Endothelial cell of umbilical vein (primary cell): Measurements from ENCODE around the gene FAM193A. TPM values are rescaled to one million over a fixed set of nuclear protein-coding genes. Genes with fewer than 3 reads are reported as not detected.

Experiments
- BruUV-seq: library from RNA; stranded (reverse); fragments of 400-500 nt; replicated peaks from 2 replicates; lab custom pipeline; 2021; lab: Mats Ljungman, UMichigan
- CTCF ChIA-PET: fragments of 300-600, 350-600 bp; sonication (Branson Sonifier 250); formaldehyde crosslinking; loops from one replicate; lab custom pipeline; 2021; ENCODE audit warnings: antibody characterized with exemption, inconsistent platforms; lab: Charles Lee
- POLR2A ChIA-PET: fragments of 300-600, 350-600 bp; sonication (Branson Sonifier 250); formaldehyde crosslinking; loops from one replicate; lab custom pipeline; 2021; ENCODE audit warnings: antibody characterized with exemption, inconsistent platforms; lab: Charles Lee
- DNase-seq: peaks from one replicate; pipeline ENCODE4 v3.0.0-alpha.2; 2011; ENCODE audit warnings: low read depth, low spot score
- FAIRE-seq: peaks from 2 replicates; lab custom pipeline; 2011; peaks lifted over from hg19 to GRCh38; lab: Jason Lieb, UNC
- H2AFZ ChIP-seq: 2 replicates; pipeline ENCODE4 v1.6.0; 2012; ENCODE audit warnings: low read depth, low read length, control low read depth, inconsistent platforms
- H3K27ac ChIP-seq: 2 replicates; pipeline ENCODE4 v1.5.1; 2011; ENCODE audit warnings: low read depth, mild to moderate bottlenecking, control low read depth, low read length, moderate library complexity; ENCODE audit not compliant: insufficient read depth
- H3K27me3 ChIP-seq, 2 experiments: 2 replicates each; pipeline versions ENCODE4 v1.6.0 to v1.6.1; 2011; ENCODE audit warnings: low read length in 2 of 2, mixed read lengths in 1 of 2; ENCODE audit not compliant: control insufficient read depth in 2 of 2, insufficient read depth in 2 of 2
- H3K36me3 ChIP-seq, 2 experiments: 2 replicates in 1 of 2; 3 replicates in 1 of 2; pipeline ENCODE4 v1.5.1; 2011; ENCODE audit warnings: low read length in 2 of 2, mild to moderate bottlenecking in 1 of 2, moderate library complexity in 1 of 2; ENCODE audit not compliant: control insufficient read depth in 2 of 2, insufficient read depth in 2 of 2; ENCODE audit errors: extremely low read depth in 1 of 2
- H3K4me1 ChIP-seq: 3 replicates; pipeline ENCODE4 v1.5.1; 2011; ENCODE audit warnings: mild to moderate bottlenecking, low read length; ENCODE audit not compliant: control insufficient read depth, insufficient read depth; ENCODE audit errors: extremely low read depth
- H3K4me2 ChIP-seq: 2 replicates; pipeline ENCODE4 v1.6.1; 2011; ENCODE audit warnings: low read length, control low read depth, mixed read lengths; ENCODE audit not compliant: insufficient read depth
- H3K4me3 ChIP-seq, 3 experiments: fragments of 200-600 bp in 1 of 3; sonication (generic), shearing (Covaris generic) in 1 of 3; replicated peaks in 1 of 3; 2 replicates each; pipeline ENCODE4 v1.5.1; 2011 to 2016; ENCODE audit warnings: control low read depth in 3 of 3, low read length in 3 of 3, mild to moderate bottlenecking in 2 of 3, inconsistent platforms in 1 of 3, low read depth in 1 of 3, moderate library complexity in 1 of 3; ENCODE audit not compliant: insufficient read depth in 1 of 3
- H3K79me2 ChIP-seq: 2 replicates; pipeline ENCODE4 v1.6.0; 2012; ENCODE audit warnings: low read length, inconsistent platforms; ENCODE audit not compliant: control insufficient read depth, insufficient read depth
- H3K9ac ChIP-seq: replicated peaks from 2 replicates; pipeline ENCODE3; 2011; ENCODE audit warnings: low read length, control low read depth; ENCODE audit not compliant: insufficient read depth; ENCODE audit errors: extremely low read depth
- H3K9me1 ChIP-seq: replicated peaks from 3 replicates; pipeline ENCODE4 v1.6.0; 2011; ENCODE audit warnings: mild to moderate bottlenecking, low read length; ENCODE audit not compliant: control insufficient read depth, insufficient read depth; ENCODE audit errors: extremely low read depth
- H3K9me3 ChIP-seq: replicated peaks from 2 replicates; pipeline ENCODE4 v1.5.1; 2012; ENCODE audit warnings: low read length, inconsistent platforms; ENCODE audit not compliant: control insufficient read depth, insufficient read depth
- H4K20me1 ChIP-seq: replicated peaks from 2 replicates; pipeline ENCODE3; 2011; ENCODE audit warnings: mild to moderate bottlenecking, low read length; ENCODE audit not compliant: control insufficient read depth, insufficient read depth; ENCODE audit errors: extremely low read depth
- CTCF ChIP-seq, 2 donors: IDR thresholded peaks; 1 replicate in 1 of 2; 2 replicates in 1 of 2; pipeline ENCODE4 v1.5.1; 2011; ENCODE audit warnings: low read length in 2 of 2, mild to moderate bottlenecking in 2 of 2, moderate library complexity in 2 of 2, control low read depth in 1 of 2, inconsistent platforms in 1 of 2, low read depth in 1 of 2; ENCODE audit not compliant: insufficient read depth in 1 of 2; ENCODE audit errors: extremely low read depth in 1 of 2
- EZH2 ChIP-seq: IDR thresholded peaks from 2 replicates; pipeline ENCODE4 v1.6.1; 2012; ENCODE audit warnings: borderline replicate concordance, low read depth, mild to moderate bottlenecking, moderate library complexity, low read length, inconsistent platforms; ENCODE audit not compliant: severe bottlenecking
- GATA2 ChIP-seq: IDR thresholded peaks from 2 replicates; pipeline ENCODE4 v1.7.0; 2011; ENCODE audit warnings: low read depth, mild to moderate bottlenecking, moderate library complexity, mixed read lengths, low read length; ENCODE audit not compliant: insufficient read length, insufficient read depth
- dilution Hi-C: fragments of 300-500 bp; cut with MboI; formaldehyde crosslinking; loops from one replicate; pipeline ENCODE4 v1.15.0; 2019; ENCODE audit warnings: low sequenced_read_pairs; ENCODE audit not compliant: extremely low pct_ligation_motif_present
- intact Hi-C: fragments of 100-400 bp; cut with micrococcal nuclease; formaldehyde crosslinking; loops from one replicate; pipeline ENCODE4 v1.10.0; 2022
- polyA plus RNA-seq, 4 experiments: library from polyadenylated mRNA; depleted of rRNA in 3 of 4; stranded (reverse) in 3 of 4; unstranded in 1 of 4; fragments of >200 nt; gene quantifications; 2 replicates each; pipeline versions ENCODE4 v1.2.1 to v1.2.3, GENCODE V29; 2011 to 2012; ENCODE audit warnings: missing spikeins in 1 of 4
- total RNA-seq: library from RNA; stranded (reverse); gene quantifications from 2 replicates; pipeline ENCODE4 v1.2.3, GENCODE V29; 2021

The FAM193A gene
- total and polyA plus RNA-seq, 2 donors (not counting 3 experiments of a cell fraction or from before 2014, with no cell fraction given) = 12.3 to 32.1 TPM

GRCh38 chr4:2647403-2648158 lies 111.1 kb downstream of the FAM193A start:
- FAIRE-seq (no peak), DNase-seq (no peak)
- BruUV-seq = no TSS peak
- H3K4me1 ChIP-seq = no peaks in the 10 kb centered on the region
- H2AFZ ChIP-seq = no peak overlapping the region
- no peaks in the 10 kb centered on the region for H3K27me3 ChIP-seq
- H3K4me2 ChIP-seq = no peak overlapping the region
- H4K20me1 ChIP-seq = no peaks in the 10 kb centered on the region
- no peaks in the 10 kb centered on the region for H3K79me2 ChIP-seq
- no peak overlapping the region for H3K27ac ChIP-seq
- no peak overlapping the region for H3K9ac ChIP-seq
- H3K9me1 ChIP-seq = no peaks in the 10 kb centered on the region
- no peak overlapping the region for H3K4me3 ChIP-seq
- intact Hi-C loops = no loop called here
- ChIA-PET CTCF (interaction anchor here (1.0 kb wide), 1 partner anchor 428 kb away, joined by 3 read pairs; no protein-coding TSS in a partner anchor), POLR2A (no interaction called here)
- dilution Hi-C loops = no loop called here
- TF ChIP-seq CTCF (IDR thresholded peaks at IDR 0.05; ENCODE audit: extremely low read depth in 1 of 2, insufficient read depth in 1 of 2, low read depth in 1 of 2, low read length in 2 of 2) = no peak
- TF ChIP-seq EZH2 = no peak
- no peak for TF ChIP-seq GATA2
- no peaks in the 10 kb centered on the region for H3K9me3 ChIP-seq
- peaks cover 7 to 24% of the 10 kb centered on the region in 2 experiments for H3K36me3 ChIP-seq
